Measurements from ENCODE around the gene TNFSF15. TPM values are rescaled to one million over a fixed set of nuclear protein-coding genes. Genes with fewer than 3 reads are reported as not detected.

The TNFSF15 gene
- total and polyA plus RNA-seq, 12 donors: 0.37 to 4.3 (median 1.3) TPM

Other genes with a start within 250 kb of the TNFSF15 start
- 100 to 1,000 TPM; 109 to 375 (median 174) TPM for gene ATP6V1G1, start 218.3 kb downstream of the TNFSF15 start, total RNA-seq
- 100 to 1,000 TPM; 174 to 303 (median 193) TPM for gene ATP6V1G1, start 218.3 kb downstream of the TNFSF15 start, polyA plus RNA-seq
- 10 to 100 TPM; 12.8 to 20.5 (median 17.8) TPM for gene TMEM268, start 194.7 kb downstream of the TNFSF15 start, total RNA-seq
- 10 to 100 TPM in 1 of 3 donors, 1 to 10 TPM in 2; 5.7 to 19.2 (median 6.8) TPM for gene TMEM268, start 194.7 kb downstream of the TNFSF15 start, polyA plus RNA-seq
- gene TEX53, start 148.2 kb downstream of the TNFSF15 start, total RNA-seq: not detected
- not detected for gene TEX53, start 148.2 kb downstream of the TNFSF15 start, polyA plus RNA-seq
- not detected for gene TEX48, start 123.8 kb downstream of the TNFSF15 start, total RNA-seq
- not detected for gene TEX48, start 123.8 kb downstream of the TNFSF15 start, polyA plus RNA-seq
- gene TNFSF8, start 124.6 kb upstream of the TNFSF15 start, total RNA-seq: 1 to 10 TPM in 7 of 9 donors, under 1 TPM in 2; 0.44 to 4.8 (median 2.3) TPM
- gene TNFSF8, start 124.6 kb upstream of the TNFSF15 start, polyA plus RNA-seq: 1 to 10 TPM in 1 of 3 donors, under 1 TPM in 2; 0.34 to 1.4 (median 0.64) TPM

Data from adrenal gland (tissue), 12 donors.